Astrocyte (in vitro differentiated cells and primary cell): Measurements from ENCODE around the gene ST6GALNAC6. TPM values are rescaled to one million over a fixed set of nuclear protein-coding genes. Genes with fewer than 3 reads are reported as not detected.

Experiments used
- DNase-seq: peaks from one replicate; pipeline ENCODE4 v3.0.0-alpha.2; 2010; ENCODE audit warnings: low read depth
- FAIRE-seq: peaks from 2 replicates; lab custom pipeline; 2011; peaks lifted over from hg19 to GRCh38; lab: Jason Lieb, UNC
- H2AFZ ChIP-seq: 2 replicates; pipeline ENCODE4 v1.6.0; 2012; ENCODE audit warnings: low read depth, low read length, inconsistent platforms
- H3K27ac ChIP-seq: 2 replicates; pipeline ENCODE4 v1.5.1; 2011; ENCODE audit warnings: low read depth, low read length, inconsistent platforms
- H3K27me3 ChIP-seq: 2 replicates; pipeline ENCODE4 v1.6.0; 2011; ENCODE audit warnings: low read length, inconsistent platforms; ENCODE audit not compliant: insufficient read depth
- H3K36me3 ChIP-seq: 2 replicates; pipeline ENCODE4 v1.5.1; 2011; ENCODE audit warnings: low read length, inconsistent platforms; ENCODE audit not compliant: insufficient read depth
- H3K4me1 ChIP-seq: 2 replicates; pipeline ENCODE4 v1.5.1; 2011; ENCODE audit warnings: low read length, inconsistent platforms; ENCODE audit not compliant: insufficient read depth
- H3K4me2 ChIP-seq: 2 replicates; pipeline ENCODE4 v1.6.0; 2012; ENCODE audit warnings: low read length, inconsistent platforms
- H3K4me3 ChIP-seq: 2 replicates; pipeline ENCODE4 v1.5.1; 2011; ENCODE audit warnings: low read depth, mild to moderate bottlenecking, low read length, inconsistent platforms; ENCODE audit not compliant: insufficient read depth
- H3K79me2 ChIP-seq: 2 replicates; pipeline ENCODE4 v1.6.0; 2012; ENCODE audit warnings: mild to moderate bottlenecking, low read length, inconsistent platforms; ENCODE audit not compliant: insufficient read depth
- H3K9ac ChIP-seq: 2 replicates; pipeline ENCODE4 v1.6.0; 2012; ENCODE audit warnings: mild to moderate bottlenecking, low read length, inconsistent platforms
- H3K9me3 ChIP-seq: 2 replicates; pipeline ENCODE4 v1.5.1; 2012; ENCODE audit warnings: low read depth, mild to moderate bottlenecking, low read length, inconsistent platforms; ENCODE audit not compliant: insufficient read depth
- H4K20me1 ChIP-seq: 2 replicates; pipeline ENCODE4 v1.6.0; 2012; ENCODE audit warnings: low read length, inconsistent platforms; ENCODE audit not compliant: insufficient read depth
- H3K27ac Mint-ChIP-seq: one replicate; pipeline ENCODE4 v1.8.0; 2021; ENCODE audit warnings: mild to moderate bottlenecking, mixed read lengths; ENCODE audit not compliant: unreplicated experiment
- H3K27me3 Mint-ChIP-seq: one replicate; pipeline ENCODE4 v1.8.0; 2021; ENCODE audit warnings: low read depth, mixed read lengths; ENCODE audit not compliant: unreplicated experiment
- H3K36me3 Mint-ChIP-seq: one replicate; pipeline ENCODE4 v1.8.0; 2021; ENCODE audit warnings: low read depth, mixed read lengths; ENCODE audit not compliant: unreplicated experiment
- H3K4me1 Mint-ChIP-seq: one replicate; pipeline ENCODE4 v1.8.0; 2021; ENCODE audit warnings: low read depth, mixed read lengths; ENCODE audit not compliant: unreplicated experiment
- H3K4me3 Mint-ChIP-seq: one replicate; pipeline ENCODE4 v1.8.0; 2021; ENCODE audit warnings: mild to moderate bottlenecking, moderate library complexity, mixed read lengths; ENCODE audit not compliant: unreplicated experiment
- H3K9me3 Mint-ChIP-seq: one replicate; pipeline ENCODE4 v1.8.0; 2021; ENCODE audit warnings: mild to moderate bottlenecking, mixed read lengths; ENCODE audit not compliant: unreplicated experiment
- CTCF ChIP-seq: IDR thresholded peaks from 2 replicates; pipeline ENCODE4 v1.5.1; 2011; ENCODE audit warnings: low read depth, mild to moderate bottlenecking, inconsistent platforms, low read length, moderate library complexity; ENCODE audit not compliant: insufficient read depth
- EZH2 ChIP-seq: IDR thresholded peaks from 2 replicates; pipeline ENCODE4 v1.6.1; 2012; ENCODE audit warnings: mild to moderate bottlenecking, low read length, inconsistent platforms; ENCODE audit not compliant: insufficient read depth
- total RNA-seq: library from RNA; stranded (reverse); gene quantifications from 2 replicates; pipeline ENCODE4 v1.2.1, GENCODE V29; 2021

Gene ST6GALNAC6
- total RNA-seq, 1 donor from 2014 or later: 30.4 TPM

GRCh38 chr9:127912296-127912695, 12.9 kb upstream of the ST6GALNAC6 start:
- Mint-ChIP-seq H3K4me3 (no peak overlapping the region), H3K9me3 (no peaks in the 10 kb centered on the region), H3K36me3 (peaks cover 14% of the 10 kb centered on the region), H3K4me1 (no peaks in the 10 kb centered on the region), H3K27me3 (peaks cover 4% of the 10 kb centered on the region), H3K27ac (no peak overlapping the region)
- no peaks in the 10 kb centered on the region for H3K9me3 ChIP-seq
- no peak overlapping the region for H2AFZ ChIP-seq
- H3K9ac ChIP-seq: no peak overlapping the region
- no peaks in the 10 kb centered on the region for H3K27me3 ChIP-seq
- TF ChIP-seq CTCF (no peak), EZH2 (no peak)
- no peak overlapping the region for H3K27ac ChIP-seq
- no peaks in the 10 kb centered on the region for H4K20me1 ChIP-seq
- peaks cover 8% of the 10 kb centered on the region for H3K79me2 ChIP-seq
- peaks cover 10% of the 10 kb centered on the region for H3K4me1 ChIP-seq
- H3K4me3 ChIP-seq: no peak overlapping the region
- no peak overlapping the region for H3K4me2 ChIP-seq
- H3K36me3 ChIP-seq: peaks cover 3% of the 10 kb centered on the region
- no peak for DNase-seq
- no peak for FAIRE-seq

- Mint-ChIP-seq H3K27me3 (peaks cover 4% of the 10 kb centered on the region), H3K27ac (peak overlapping the region; percentile 63), H3K4me3 (no peak overlapping the region), H3K9me3 (no peaks in the 10 kb centered on the region), H3K4me1 (no peaks in the 10 kb centered on the region), H3K36me3 (peaks cover 12% of the 10 kb centered on the region)
- H2AFZ ChIP-seq: no peak overlapping the region
- H3K9ac ChIP-seq: no peak overlapping the region
- FAIRE-seq (no peak), DNase-seq (no peak)
- H3K9me3 ChIP-seq: no peaks in the 10 kb centered on the region
- no peak overlapping the region for H3K4me3 ChIP-seq
- no peaks in the 10 kb centered on the region for H3K4me1 ChIP-seq
- H3K79me2 ChIP-seq: peaks cover 3% of the 10 kb centered on the region
- TF ChIP-seq CTCF (no peak), EZH2 (no peak)
- H4K20me1 ChIP-seq: no peaks in the 10 kb centered on the region
- H3K27me3 ChIP-seq: no peaks in the 10 kb centered on the region
- H3K27ac ChIP-seq: no peak overlapping the region
- peaks cover 3% of the 10 kb centered on the region for H3K36me3 ChIP-seq
- H3K4me2 ChIP-seq: no peak overlapping the region
Measured at GRCh38 chr9:127910613-127911205, 11.3 kb upstream of the ST6GALNAC6 start.

GRCh38 chr9:127909839-127910273, 10.5 kb upstream of the ST6GALNAC6 start:
- H2AFZ ChIP-seq: no peak overlapping the region
- no peak overlapping the region for H3K9ac ChIP-seq
- no peaks in the 10 kb centered on the region for H3K79me2 ChIP-seq
- no peak for FAIRE-seq
- H3K27me3 Mint-ChIP-seq: peaks cover 5% of the 10 kb centered on the region
- no peak overlapping the region for H3K4me3 ChIP-seq
- H3K4me3 Mint-ChIP-seq: no peak overlapping the region
- no peak for DNase-seq
- H3K27me3 ChIP-seq: no peaks in the 10 kb centered on the region
- TF ChIP-seq CTCF (no peak), EZH2 (no peak)
- peaks cover 12% of the 10 kb centered on the region for H3K36me3 Mint-ChIP-seq
- no peak overlapping the region for H3K4me2 ChIP-seq
- no peaks in the 10 kb centered on the region for H3K9me3 ChIP-seq
- no peaks in the 10 kb centered on the region for H4K20me1 ChIP-seq
- peaks cover 3% of the 10 kb centered on the region for H3K36me3 ChIP-seq
- no peak overlapping the region for H3K27ac ChIP-seq
- H3K4me1 ChIP-seq: no peaks in the 10 kb centered on the region
- peaks cover 2% of the 10 kb centered on the region for H3K4me1 Mint-ChIP-seq
- no peaks in the 10 kb centered on the region for H3K9me3 Mint-ChIP-seq
- H3K27ac Mint-ChIP-seq: no peak overlapping the region
